ENCODE measurements around the gene MKNK1.
A peak's percentile ranks its signal among the peaks of the same experiment; 100 is the strongest.

The MKNK1 gene

GRCh38 chr1:46538147-46538546, 65.9 kb downstream of the MKNK1 start:
- no peak for DNase-seq (ENCODE audit: low spot score)

GRCh38 chr1:46537651-46538050, 66.4 kb downstream of the MKNK1 start:
- DNase-seq (ENCODE audit: low spot score), result no peak

- no peak for DNase-seq (ENCODE audit: low spot score)
Observed at GRCh38 chr1:46536527-46536926, 67.5 kb downstream of the MKNK1 start.

GRCh38 chr1:46535063-46535462, 69.0 kb downstream of the MKNK1 start:
- DNase-seq (ENCODE audit: low spot score), result peak; percentile 36

- peak; percentile 43 for DNase-seq (ENCODE audit: low spot score)
Observed at GRCh38 chr1:46533179-46533864, 70.7 kb downstream of the MKNK1 start.

- DNase-seq (ENCODE audit: low spot score), result peak; percentile 88
Observed at GRCh38 chr1:46532498-46533178, 71.4 kb downstream of the MKNK1 start.

- no peak for DNase-seq (ENCODE audit: low spot score)
Observed at GRCh38 chr1:46532095-46532494, 72.0 kb downstream of the MKNK1 start.

- no peak for DNase-seq (ENCODE audit: low spot score)
Observed at GRCh38 chr1:46530791-46531409, 73.2 kb downstream of the MKNK1 start.

GRCh38 chr1:46530311-46530710, 73.8 kb downstream of the MKNK1 start:
- no peak for DNase-seq (ENCODE audit: low spot score)

GRCh38 chr1:46529031-46529630, 74.9 kb downstream of the MKNK1 start:
- no peak for DNase-seq (ENCODE audit: low spot score)

GRCh38 chr1:46528297-46528955, 75.6 kb downstream of the MKNK1 start:
- DNase-seq (ENCODE audit: low spot score), result peak; percentile 53

GRCh38 chr1:46527474-46528296, 76.4 kb downstream of the MKNK1 start:
- DNase-seq (ENCODE audit: low spot score), result peak; percentile 88

- no peak for DNase-seq (ENCODE audit: low spot score)
Observed at GRCh38 chr1:46526691-46527291, 77.3 kb downstream of the MKNK1 start.

GRCh38 chr1:46526013-46526690, 77.9 kb downstream of the MKNK1 start:
- no peak for DNase-seq (ENCODE audit: low spot score)

- DNase-seq (ENCODE audit: low spot score), result no peak
Observed at GRCh38 chr1:46525253-46525983, 78.7 kb downstream of the MKNK1 start.

GRCh38 chr1:46524843-46525242, 79.2 kb downstream of the MKNK1 start:
- no peak for DNase-seq (ENCODE audit: low spot score)

GRCh38 chr1:46523496-46524353, 80.3 kb downstream of the MKNK1 start:
- no peak for DNase-seq (ENCODE audit: low spot score)

GRCh38 chr1:46522969-46523320, 81.1 kb downstream of the MKNK1 start:
- DNase-seq (ENCODE audit: low spot score), result no peak
